B cell (primary cell): ENCODE measurements around the gene NBEA. TPM values are rescaled to one million over a fixed set of nuclear protein-coding genes. Genes with fewer than 3 reads are reported as not detected.
"Not testable (repeated sequence)": the region's sequence is repeated elsewhere in the genome, so short reads cannot be mapped to it uniquely, and the experiment has no call there.

Experiments
- ATAC-seq: fragments of 200-7000 bp; cut with Tn5 transposase; one replicate; pipeline ENCODE4 v1.10.0; 2021; ENCODE audit warnings: low read depth, mild to moderate bottlenecking, moderate number of reproducible peaks, moderate library complexity
- CTCF ChIA-PET: fragments of 350-600 bp; sonication (Branson Sonifier 250); formaldehyde crosslinking; loops from one replicate; lab custom pipeline; 2021; ENCODE audit warnings: antibody characterized with exemption, inconsistent platforms; lab: Charles Lee
- POLR2A ChIA-PET: fragments of 350-600 bp; sonication (Branson Sonifier 250); formaldehyde crosslinking; loops from one replicate; lab custom pipeline; 2021; ENCODE audit warnings: antibody characterized with exemption; lab: Charles Lee
- DNase-seq: peaks from one replicate; pipeline ENCODE4 v3.0.0; 2013
- H2AFZ ChIP-seq: 2 replicates; pipeline ENCODE4 v1.6.1; 2012; ENCODE audit warnings: mild to moderate bottlenecking, low read depth, low read length; ENCODE audit not compliant: insufficient read depth, poor library complexity, severe bottlenecking
- H3K27ac ChIP-seq, 2 donors: 1 replicate in 1 of 2; 2 replicates in 1 of 2; pipeline ENCODE4 v1.5.1; 2012 to 2013; ENCODE audit warnings: low read length in 2 of 2, mild to moderate bottlenecking in 2 of 2, moderate library complexity in 1 of 2
- H3K27me3 ChIP-seq, 4 experiments: fragments of 200-600 bp in 1 of 4; sonication (generic) in 1 of 4; replicated peaks in 1 of 4; 1 replicate in 2 of 4; 2 replicates in 2 of 4; pipeline versions ENCODE4 v1.6.1 to v1.7.0; 2013 to 2016; ENCODE audit warnings: low read length in 3 of 4, mild to moderate bottlenecking in 2 of 4, mixed read lengths in 1 of 4, moderate library complexity in 1 of 4; ENCODE audit not compliant: insufficient read depth in 4 of 4, control insufficient read depth in 3 of 4; ENCODE audit errors: control extremely low read depth in 1 of 4
- H3K36me3 ChIP-seq, 2 experiments: replicated peaks in 1 of 2; 1 replicate in 1 of 2; 2 replicates in 1 of 2; pipeline versions ENCODE4 v1.6.1 to v1.7.1; 2013; ENCODE audit warnings: low read length in 1 of 2; ENCODE audit not compliant: insufficient read depth in 2 of 2, control insufficient read depth in 1 of 2; ENCODE audit errors: control extremely low read depth in 1 of 2, extremely low read depth in 1 of 2
- H3K4me1 ChIP-seq, 2 donors: fragments of 200-600 bp in 1 of 2; sonication (generic) in 1 of 2; 1 replicate in 1 of 2; 2 replicates in 1 of 2; pipeline versions ENCODE4 v1.5.1 to v1.6.1; 2013 to 2017; ENCODE audit warnings: low read length in 2 of 2; ENCODE audit not compliant: control insufficient read depth in 2 of 2, insufficient read depth in 2 of 2
- H3K4me2 ChIP-seq: replicated peaks from 2 replicates; pipeline ENCODE3; 2012; ENCODE audit warnings: mild to moderate bottlenecking, low read depth, low read length; ENCODE audit not compliant: poor library complexity, severe bottlenecking
- H3K4me3 ChIP-seq, 5 experiments: fragments of 200-600 bp in 1 of 5; sonication (generic) in 1 of 5; 1 replicate in 3 of 5; 2 replicates in 2 of 5; pipeline versions ENCODE4 v1.5.1 to v1.7.0; 2011 to 2016; ENCODE audit warnings: low read length in 4 of 5, mild to moderate bottlenecking in 4 of 5, low read depth in 2 of 5, control low read depth in 1 of 5, moderate library complexity in 1 of 5; ENCODE audit not compliant: insufficient read depth in 1 of 5; ENCODE audit errors: control extremely low read depth in 1 of 5, extremely low read depth in 1 of 5
- H3K79me2 ChIP-seq: fragments of 200-600 bp; sonication (generic); one replicate; pipeline ENCODE4 v1.6.0; 2016; ENCODE audit warnings: low read length; ENCODE audit not compliant: control insufficient read depth, insufficient read depth
- H3K9ac ChIP-seq: fragments of 200-600 bp; sonication (generic); 2 replicates; pipeline ENCODE4 v1.6.1; 2017; ENCODE audit warnings: mild to moderate bottlenecking, low read length, moderate library complexity
- H3K9me3 ChIP-seq, 3 donors: one replicate each; pipeline versions ENCODE4 v1.6.1 to v1.7.1; 2013; ENCODE audit warnings: low read length in 2 of 3; ENCODE audit not compliant: control insufficient read depth in 2 of 3, insufficient read depth in 1 of 3; ENCODE audit errors: control extremely low read depth in 1 of 3
- H4K20me1 ChIP-seq: 2 replicates; pipeline ENCODE4 v1.6.0; 2012; ENCODE audit warnings: mild to moderate bottlenecking, low read length; ENCODE audit not compliant: insufficient read depth, control insufficient read depth, poor library complexity, severe bottlenecking
- H3K27ac Mint-ChIP-seq: one replicate; pipeline ENCODE4 v1.8.0; 2021; ENCODE audit warnings: mixed read lengths
- H3K27me3 Mint-ChIP-seq: one replicate; pipeline ENCODE4 v1.8.0; 2021; ENCODE audit warnings: mixed read lengths
- H3K4me1 Mint-ChIP-seq: one replicate; pipeline ENCODE4 v1.8.0; 2021; ENCODE audit warnings: mixed read lengths
- H3K4me3 Mint-ChIP-seq: one replicate; pipeline ENCODE4 v1.8.0; 2021; ENCODE audit warnings: mixed read lengths
- H3K9me3 Mint-ChIP-seq: one replicate; pipeline ENCODE4 v1.8.0; 2022; ENCODE audit warnings: mixed read lengths; ENCODE audit not compliant: insufficient read depth
- EZH2 ChIP-seq: IDR thresholded peaks from 2 replicates; pipeline ENCODE4 v1.6.1; 2012; ENCODE audit warnings: borderline replicate concordance, low read depth, mild to moderate bottlenecking, moderate library complexity, low read length; ENCODE audit not compliant: insufficient read depth, poor library complexity, severe bottlenecking
- WGBS: methylation state at CpG from one replicate; pipeline ENCODE4 v1.1.5; 2013; ENCODE audit warnings: missing lambda C conversion rate; ENCODE audit not compliant: insufficient coverage; 5-methylcytosine and 5-hydroxymethylcytosine counted together
- intact Hi-C: fragments of 100-400 bp; cut with micrococcal nuclease; formaldehyde crosslinking; loops from one replicate; pipeline ENCODE4 v1.10.0; 2022
- polyA plus RNA-seq: library from polyadenylated mRNA; depleted of rRNA; stranded (reverse); fragments of >200 nt; gene quantifications from 2 replicates; pipeline ENCODE4 v1.2.3, GENCODE V29; 2012
- total RNA-seq, 2 donors: library from RNA; stranded (reverse); fragments of 120-200 nt in 1 of 2; gene quantifications; 1 replicate in 1 of 2; 2 replicates in 1 of 2; pipeline versions ENCODE4 v1.2.3 to v1.2.4, GENCODE V29; 2013 to 2022
- TF ChIP-seq, protein P1 (sequence below): fragments of 200-600 bp; IDR thresholded peaks from one replicate; pipeline ENCODE4 v1.8.0; 2022; ENCODE audit warnings: antibody characterized with exemption, mild to moderate bottlenecking

Gene NBEA
- total and polyA plus RNA-seq, 2 donors (not counting 1 experiment from before 2014, with no cell fraction given) = 1.5 to 10.7 TPM

DNA sequence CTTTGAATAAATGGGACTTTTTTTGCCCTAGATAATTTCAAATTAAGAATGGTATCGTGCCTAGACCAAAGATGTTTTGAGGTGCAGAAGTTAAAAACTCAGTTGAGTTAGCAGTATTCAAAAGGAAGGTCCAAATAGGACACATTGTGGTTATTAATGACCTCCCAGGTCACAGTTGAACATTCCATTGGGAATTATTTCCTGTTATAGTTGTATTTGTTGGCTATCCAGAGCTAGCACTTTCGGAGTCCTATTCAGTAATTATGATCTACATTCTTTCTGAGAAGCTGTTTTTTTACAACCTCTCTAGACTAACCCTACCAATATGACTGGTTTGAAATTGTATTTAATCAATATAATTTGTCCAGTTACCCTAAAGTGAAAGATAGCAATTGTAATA, 450.7 kb downstream of the NBEA start:
- H3K36me3 ChIP-seq = no peaks in the 10 kb centered on the region
- CTCF ChIA-PET = no interaction called here
- DNase-seq (no peak), ATAC-seq (no peak)
- H3K9ac ChIP-seq = no peak overlapping the region
- Mint-ChIP-seq H3K9me3 (no peaks in the 10 kb centered on the region), H3K27ac (no peak overlapping the region), H3K27me3 (no peaks in the 10 kb centered on the region), H3K4me1 (no peaks in the 10 kb centered on the region), H3K4me3 (no peak overlapping the region)
- no peaks in the 10 kb centered on the region for H3K4me1 ChIP-seq
- H4K20me1 ChIP-seq = no peaks in the 10 kb centered on the region
- no peak overlapping the region for H3K4me2 ChIP-seq
- H3K79me2 ChIP-seq = no peaks in the 10 kb centered on the region
- H2AFZ ChIP-seq = no peak overlapping the region
- no peak overlapping the region for H3K27ac ChIP-seq
- no peaks in the 10 kb centered on the region for H3K9me3 ChIP-seq
- no peak overlapping the region for H3K4me3 ChIP-seq
- POLR2A ChIA-PET = no interaction called here
- TF ChIP-seq, protein P1, sequence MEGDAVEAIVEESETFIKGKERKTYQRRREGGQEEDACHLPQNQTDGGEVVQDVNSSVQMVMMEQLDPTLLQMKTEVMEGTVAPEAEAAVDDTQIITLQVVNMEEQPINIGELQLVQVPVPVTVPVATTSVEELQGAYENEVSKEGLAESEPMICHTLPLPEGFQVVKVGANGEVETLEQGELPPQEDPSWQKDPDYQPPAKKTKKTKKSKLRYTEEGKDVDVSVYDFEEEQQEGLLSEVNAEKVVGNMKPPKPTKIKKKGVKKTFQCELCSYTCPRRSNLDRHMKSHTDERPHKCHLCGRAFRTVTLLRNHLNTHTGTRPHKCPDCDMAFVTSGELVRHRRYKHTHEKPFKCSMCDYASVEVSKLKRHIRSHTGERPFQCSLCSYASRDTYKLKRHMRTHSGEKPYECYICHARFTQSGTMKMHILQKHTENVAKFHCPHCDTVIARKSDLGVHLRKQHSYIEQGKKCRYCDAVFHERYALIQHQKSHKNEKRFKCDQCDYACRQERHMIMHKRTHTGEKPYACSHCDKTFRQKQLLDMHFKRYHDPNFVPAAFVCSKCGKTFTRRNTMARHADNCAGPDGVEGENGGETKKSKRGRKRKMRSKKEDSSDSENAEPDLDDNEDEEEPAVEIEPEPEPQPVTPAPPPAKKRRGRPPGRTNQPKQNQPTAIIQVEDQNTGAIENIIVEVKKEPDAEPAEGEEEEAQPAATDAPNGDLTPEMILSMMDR = no peak
- no peak for TF ChIP-seq EZH2
- intact Hi-C loops = no loop called here
- H3K27me3 ChIP-seq = no peaks in the 10 kb centered on the region
- no CpG with 5 or more reads among the region's 2 CpGs for WGBS

DNA sequence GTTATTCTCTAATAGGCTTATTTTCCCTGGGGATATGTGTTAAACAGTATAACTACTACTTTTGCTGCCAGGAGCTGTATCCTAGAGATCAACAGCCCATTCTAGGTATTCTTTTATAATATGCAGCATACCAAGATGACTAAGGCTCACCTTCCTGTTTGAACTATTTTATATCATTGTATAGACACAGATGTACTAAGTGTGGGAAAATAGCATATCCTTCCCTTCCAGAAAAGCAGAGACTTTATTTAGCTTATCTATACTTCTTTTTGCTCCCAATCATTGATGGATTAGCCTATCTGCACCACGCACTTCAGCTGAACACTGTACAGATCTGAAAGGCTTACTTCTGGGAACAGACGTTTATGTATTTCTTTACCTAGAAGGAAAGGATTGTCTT, 451.8 kb downstream of the NBEA start:
- Mint-ChIP-seq H3K4me3 (no peak overlapping the region), H3K9me3 (no peaks in the 10 kb centered on the region), H3K27me3 (no peaks in the 10 kb centered on the region), H3K27ac (no peak overlapping the region), H3K4me1 (no peaks in the 10 kb centered on the region)
- ChIA-PET POLR2A (no interaction called here), CTCF (no interaction called here)
- TF ChIP-seq EZH2 = no peak
- TF ChIP-seq, protein P1 = no peak
- no CpG with 5 or more reads among the region's 2 CpGs for WGBS
- no peak for DNase-seq
- ATAC-seq = no peak
- no peaks in the 10 kb centered on the region for H3K79me2 ChIP-seq
- H3K27me3 ChIP-seq = no peaks in the 10 kb centered on the region
- no peak overlapping the region for H3K9ac ChIP-seq
- H3K4me3 ChIP-seq = no peak overlapping the region
- H3K27ac ChIP-seq = no peak overlapping the region
- H4K20me1 ChIP-seq = no peaks in the 10 kb centered on the region
- intact Hi-C loops = no loop called here
- H3K4me1 ChIP-seq = no peaks in the 10 kb centered on the region
- no peaks in the 10 kb centered on the region for H3K36me3 ChIP-seq
- H3K4me2 ChIP-seq = no peak overlapping the region
- H2AFZ ChIP-seq = no peak overlapping the region
- H3K9me3 ChIP-seq = no peaks in the 10 kb centered on the region

DNA sequence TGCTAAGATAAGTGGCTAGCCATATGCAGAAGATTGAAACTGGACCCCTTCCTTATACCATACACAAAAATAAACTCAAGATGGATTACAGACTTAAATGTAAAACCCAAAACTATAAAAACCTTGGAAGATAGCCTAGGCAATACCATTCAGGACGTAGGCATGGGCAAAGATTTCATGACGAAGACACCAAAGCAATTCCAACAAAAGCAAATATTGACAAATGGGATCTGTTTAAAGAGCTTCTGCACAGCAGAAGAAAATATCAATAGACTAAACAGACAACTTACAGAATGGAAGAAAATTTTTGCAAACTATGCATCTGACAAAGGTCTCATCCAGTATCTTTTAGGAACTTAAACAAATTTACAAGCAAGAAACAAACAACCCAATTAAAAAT, 466.2 kb downstream of the NBEA start:
- H3K9me3 Mint-ChIP-seq, H2AFZ ChIP-seq, intact Hi-C loops, H3K4me1 Mint-ChIP-seq, H4K20me1 ChIP-seq, POLR2A ChIA-PET, CTCF ChIA-PET, DNase-seq, H3K27me3 ChIP-seq, H3K27ac Mint-ChIP-seq, H3K9me3 ChIP-seq, H3K4me1 ChIP-seq, H3K9ac ChIP-seq, H3K27me3 Mint-ChIP-seq, H3K27ac ChIP-seq, H3K4me2 ChIP-seq, H3K4me3 ChIP-seq, H3K36me3 ChIP-seq, H3K79me2 ChIP-seq, ATAC-seq, H3K4me3 Mint-ChIP-seq: not testable (repeated sequence)
- WGBS = no CpG with 5 or more reads among the region's 2 CpGs
